ENCODE results near the gene FAXDC2.

GRCh38 chr5:154885439-154885838 lies 35.0 kb upstream of the FAXDC2 start:
- TF ChIP-seq CTCF (IDR thresholded peaks at IDR 0.05) (no peak), POLR2A (IDR thresholded peaks at IDR 0.05) (no peak)

Data from ovary (tissue), 3 donors.